Progenitor cell of endocrine pancreas (in vitro differentiated cells): ENCODE data around the gene MAGOH. TPM values are rescaled to one million over a fixed set of nuclear protein-coding genes. Genes with fewer than 3 reads are reported as not detected.

Source experiments
- DNase-seq: peaks from one replicate; pipeline ENCODE4 v3.0.0; 2021; ENCODE audit warnings: low spot score; ENCODE audit not compliant: unreplicated experiment
- H3K27ac Mint-ChIP-seq: 2 replicates; pipeline ENCODE4 v1.8.0; 2021; ENCODE audit warnings: mild to moderate bottlenecking, moderate library complexity, mixed read lengths
- H3K27me3 Mint-ChIP-seq: 2 replicates; pipeline ENCODE4 v1.8.0; 2021; ENCODE audit warnings: mixed read lengths
- H3K36me3 Mint-ChIP-seq: 2 replicates; pipeline ENCODE4 v1.8.0; 2022; ENCODE audit warnings: mixed read lengths; ENCODE audit not compliant: insufficient read depth
- H3K4me1 Mint-ChIP-seq: 2 replicates; pipeline ENCODE4 v1.8.0; 2021; ENCODE audit warnings: low read depth, mixed read lengths
- H3K4me3 Mint-ChIP-seq: 2 replicates; pipeline ENCODE4 v1.8.0; 2021; ENCODE audit warnings: low read depth, mild to moderate bottlenecking, moderate library complexity, mixed read lengths
- H3K9me3 Mint-ChIP-seq: 2 replicates; pipeline ENCODE4 v1.8.0; 2021; ENCODE audit warnings: low read depth, mixed read lengths
- total RNA-seq: library from RNA; stranded (reverse); gene quantifications from 2 replicates; pipeline ENCODE4 v1.2.1, GENCODE V29; 2021
- TF ChIP-seq, protein P1 (sequence below): fragments of 200-600 bp; sonication (generic); IDR thresholded peaks from one replicate; pipeline ENCODE4 v1.5.0; 2021; ENCODE audit warnings: antibody characterized with exemption, mild to moderate bottlenecking; ENCODE audit not compliant: unreplicated experiment

The MAGOH gene
- total RNA-seq, 1 donor from 2014 or later: 67.3 TPM

DNA sequence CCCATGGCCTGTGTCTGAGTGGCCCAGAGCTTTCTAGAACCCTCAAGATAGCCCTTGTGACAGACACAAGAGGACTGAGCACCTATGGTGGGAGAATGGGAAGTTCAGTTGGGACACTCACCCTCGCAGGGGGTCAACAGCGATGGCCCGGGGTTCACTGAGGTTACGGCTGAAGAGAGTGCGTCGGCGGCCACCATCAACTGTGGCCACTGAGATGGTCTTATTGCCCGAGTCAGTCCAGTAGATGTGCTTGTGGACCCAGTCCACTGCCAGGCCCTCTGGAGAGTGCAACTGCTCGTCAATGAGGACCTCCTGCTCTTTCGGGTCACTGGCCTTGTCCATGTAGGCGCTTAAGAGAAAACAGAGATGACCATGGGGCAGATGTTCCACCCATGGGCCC is 25.7 kb upstream of the MAGOH start:
- Mint-ChIP-seq H3K36me3 (no peaks in the 10 kb centered on the region), H3K4me3 (no peak overlapping the region), H3K27ac (no peak overlapping the region), H3K27me3 (no peaks in the 10 kb centered on the region), H3K9me3 (no peaks in the 10 kb centered on the region), H3K4me1 (no peaks in the 10 kb centered on the region)
- TF ChIP-seq, protein P1, sequence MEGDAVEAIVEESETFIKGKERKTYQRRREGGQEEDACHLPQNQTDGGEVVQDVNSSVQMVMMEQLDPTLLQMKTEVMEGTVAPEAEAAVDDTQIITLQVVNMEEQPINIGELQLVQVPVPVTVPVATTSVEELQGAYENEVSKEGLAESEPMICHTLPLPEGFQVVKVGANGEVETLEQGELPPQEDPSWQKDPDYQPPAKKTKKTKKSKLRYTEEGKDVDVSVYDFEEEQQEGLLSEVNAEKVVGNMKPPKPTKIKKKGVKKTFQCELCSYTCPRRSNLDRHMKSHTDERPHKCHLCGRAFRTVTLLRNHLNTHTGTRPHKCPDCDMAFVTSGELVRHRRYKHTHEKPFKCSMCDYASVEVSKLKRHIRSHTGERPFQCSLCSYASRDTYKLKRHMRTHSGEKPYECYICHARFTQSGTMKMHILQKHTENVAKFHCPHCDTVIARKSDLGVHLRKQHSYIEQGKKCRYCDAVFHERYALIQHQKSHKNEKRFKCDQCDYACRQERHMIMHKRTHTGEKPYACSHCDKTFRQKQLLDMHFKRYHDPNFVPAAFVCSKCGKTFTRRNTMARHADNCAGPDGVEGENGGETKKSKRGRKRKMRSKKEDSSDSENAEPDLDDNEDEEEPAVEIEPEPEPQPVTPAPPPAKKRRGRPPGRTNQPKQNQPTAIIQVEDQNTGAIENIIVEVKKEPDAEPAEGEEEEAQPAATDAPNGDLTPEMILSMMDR: no peak
- no peak for DNase-seq

DNA sequence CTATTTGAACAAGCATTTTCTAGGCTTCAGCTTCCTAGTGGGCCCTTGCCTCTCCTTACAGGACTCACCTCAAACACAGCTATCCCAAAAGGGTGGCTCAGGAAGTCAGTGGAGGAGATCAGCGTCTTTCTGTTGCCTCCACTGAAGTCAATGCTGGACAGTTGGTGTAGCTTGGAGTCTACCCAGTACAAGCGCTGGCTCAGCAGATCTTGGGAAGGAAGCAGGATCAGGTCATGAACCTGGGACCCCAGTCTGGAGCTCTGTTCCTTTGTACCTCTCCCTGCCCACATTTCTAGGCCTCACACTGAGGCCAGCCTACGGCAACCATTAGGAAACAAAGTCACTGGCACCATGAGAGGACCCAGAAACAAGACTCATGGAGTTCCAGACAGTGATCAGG is 23.7 kb upstream of the MAGOH start:
- Mint-ChIP-seq H3K27me3 (no peaks in the 10 kb centered on the region), H3K36me3 (no peaks in the 10 kb centered on the region), H3K27ac (no peak overlapping the region), H3K9me3 (no peaks in the 10 kb centered on the region), H3K4me1 (peaks cover 11% of the 10 kb centered on the region), H3K4me3 (no peak overlapping the region)
- no peak for DNase-seq
- TF ChIP-seq, protein P1: no peak

DNA sequence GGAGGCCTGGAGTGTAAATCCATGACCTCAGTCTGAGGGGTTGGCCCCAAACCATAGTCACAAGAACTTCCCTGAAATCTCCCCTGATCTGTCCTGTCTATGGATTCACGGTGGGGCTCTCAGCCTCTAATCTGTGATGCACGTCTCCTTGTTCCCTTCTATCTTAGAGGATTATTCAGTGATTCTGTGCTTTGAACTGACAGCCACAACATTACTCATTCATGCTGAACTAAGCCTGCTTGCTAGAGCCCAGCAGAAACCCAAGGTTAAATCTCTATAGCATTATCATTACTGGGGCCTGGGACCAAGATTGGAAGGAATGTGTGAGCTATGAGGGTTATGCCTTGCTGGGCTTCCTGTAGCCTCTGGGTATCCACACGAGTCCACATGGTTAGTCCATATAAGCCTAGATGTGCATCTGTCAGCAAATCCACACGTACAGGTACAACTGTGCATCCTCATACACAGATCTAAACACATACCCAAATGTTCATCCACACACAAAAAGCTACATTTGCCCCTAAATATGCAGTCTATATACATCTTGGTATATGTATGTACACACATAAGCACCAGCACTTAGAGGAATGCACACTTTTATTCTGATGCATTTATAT is 22.4 kb upstream of the MAGOH start:
- TF ChIP-seq, protein P1: no peak
- Mint-ChIP-seq H3K36me3 (no peaks in the 10 kb centered on the region), H3K9me3 (no peaks in the 10 kb centered on the region), H3K4me1 (peaks cover 12% of the 10 kb centered on the region), H3K27me3 (no peaks in the 10 kb centered on the region), H3K4me3 (no peak overlapping the region), H3K27ac (no peak overlapping the region)
- no peak for DNase-seq

DNA sequence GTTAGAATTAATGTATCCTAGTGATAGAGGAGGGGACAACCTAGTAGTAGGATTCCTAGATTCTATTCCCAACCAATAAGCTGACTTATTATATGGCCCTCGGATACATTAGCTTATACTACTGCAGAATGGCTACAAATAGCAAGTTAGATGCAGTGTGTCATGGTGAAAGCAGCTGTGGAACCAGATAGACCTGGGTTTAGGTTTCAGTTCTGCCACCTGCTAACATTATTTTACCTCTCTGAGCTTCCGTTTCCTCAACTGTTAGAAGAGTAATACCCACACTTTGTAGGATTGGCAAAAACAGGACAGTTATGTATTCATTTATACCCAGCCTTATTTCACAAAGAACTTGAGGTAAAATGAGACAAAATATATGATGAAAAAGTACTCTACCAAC is 21.6 kb upstream of the MAGOH start:
- no peak overlapping the region for H3K27ac Mint-ChIP-seq
- H3K4me3 Mint-ChIP-seq: no peak overlapping the region
- H3K36me3 Mint-ChIP-seq: no peaks in the 10 kb centered on the region
- TF ChIP-seq, protein P1: no peak
- no peaks in the 10 kb centered on the region for H3K27me3 Mint-ChIP-seq
- H3K4me1 Mint-ChIP-seq: peaks cover 12% of the 10 kb centered on the region
- no peak for DNase-seq
- H3K9me3 Mint-ChIP-seq: no peaks in the 10 kb centered on the region

DNA sequence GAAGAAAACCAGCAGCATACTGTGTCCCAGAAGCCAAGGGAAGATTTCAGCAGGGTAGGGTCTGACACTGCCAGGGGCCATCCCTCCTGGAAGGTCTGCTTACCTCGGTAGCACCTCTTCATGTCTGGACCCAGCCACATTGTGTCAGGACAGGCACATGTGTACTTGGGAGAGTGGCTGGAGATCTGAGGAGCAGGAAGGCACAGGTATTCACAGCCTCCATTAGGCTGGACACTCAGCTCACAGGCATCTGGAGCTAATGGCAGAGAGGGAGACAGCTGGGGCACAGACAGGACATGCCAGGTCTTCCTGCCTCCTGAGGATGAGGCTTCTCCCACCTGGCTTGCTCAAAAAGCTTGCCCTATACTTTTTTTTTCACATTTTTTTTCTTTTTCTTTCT is 19.9 kb upstream of the MAGOH start:
- H3K27ac Mint-ChIP-seq: no peak overlapping the region
- H3K36me3 Mint-ChIP-seq: no peaks in the 10 kb centered on the region
- H3K27me3 Mint-ChIP-seq: no peaks in the 10 kb centered on the region
- TF ChIP-seq, protein P1: no peak
- no peaks in the 10 kb centered on the region for H3K9me3 Mint-ChIP-seq
- peaks cover 12% of the 10 kb centered on the region for H3K4me1 Mint-ChIP-seq
- DNase-seq: no peak
- H3K4me3 Mint-ChIP-seq: no peak overlapping the region
